Measurements from ENCODE around the gene UVSSA. TPM values are rescaled to one million over a fixed set of nuclear protein-coding genes. Genes with fewer than 3 reads are reported as not detected.

The UVSSA gene
- total and polyA plus RNA-seq, 2 donors (not counting 1 experiment from before 2014, with no cell fraction given) = 4.6 to 7.6 TPM

- Histone ChIP-seq H3K4me1 (ENCODE audit: control insufficient read depth, extremely low read depth, insufficient read depth, low read length) (no peaks in the 10 kb centered on the region), H2AFZ (ENCODE audit: low read length) (no peak overlapping the region), H3K9ac (ENCODE audit: insufficient read depth, low read length) (no peak overlapping the region), H3K27me3 (ENCODE audit: control insufficient read depth, insufficient read depth, low read length) (no peaks in the 10 kb centered on the region), H3K36me3 (ENCODE audit: control insufficient read depth, insufficient read depth, low read length) (peaks cover 4% of the 10 kb centered on the region), H4K20me1 (ENCODE audit: control insufficient read depth, extremely low read depth, insufficient read depth, low read length) (no peaks in the 10 kb centered on the region), H3K4me2 (ENCODE audit: extremely low read depth, insufficient read depth, low read length) (no peak overlapping the region), H3K9me3 (ENCODE audit: control insufficient read depth, insufficient read depth, low read depth, low read length) (no peaks in the 10 kb centered on the region), H3K4me3 (replicated peaks in 1 of 4; ENCODE audit: control extremely low read depth in 1 of 4, insufficient read depth in 1 of 4, low read depth in 3 of 4, low read length in 4 of 4) (no peak overlapping the region), H3K79me2 (ENCODE audit: control insufficient read depth, insufficient read depth, low read length) (no peaks in the 10 kb centered on the region), H3K27ac (ENCODE audit: insufficient read depth, low read length) (no peak overlapping the region)
- DNase-seq (ENCODE audit: low read depth in 2 of 2) = no peak
- TF ChIP-seq CTCF (conservative IDR thresholded peaks at IDR 0.05 in 1 of 2, IDR thresholded peaks at IDR 0.05 in 1 of 2; ENCODE audit: low read depth in 1 of 2, low read length in 2 of 2) (no peak), EZH2 (IDR thresholded peaks at IDR 0.05; ENCODE audit: low read length, missing control alignments) (no peak)
Observed at GRCh38 chr4:1368421-1369090, 21.5 kb downstream of the UVSSA start.

- Histone ChIP-seq H3K27me3 (ENCODE audit: control insufficient read depth, insufficient read depth, low read length) (no peaks in the 10 kb centered on the region), H3K4me3 (replicated peaks in 1 of 4; ENCODE audit: control extremely low read depth in 1 of 4, insufficient read depth in 1 of 4, low read depth in 3 of 4, low read length in 4 of 4) (no peak overlapping the region), H3K36me3 (ENCODE audit: control insufficient read depth, insufficient read depth, low read length) (peaks cover 4% of the 10 kb centered on the region), H3K4me1 (ENCODE audit: control insufficient read depth, extremely low read depth, insufficient read depth, low read length) (no peaks in the 10 kb centered on the region), H4K20me1 (ENCODE audit: control insufficient read depth, extremely low read depth, insufficient read depth, low read length) (no peaks in the 10 kb centered on the region), H2AFZ (ENCODE audit: low read length) (no peak overlapping the region), H3K4me2 (ENCODE audit: extremely low read depth, insufficient read depth, low read length) (no peak overlapping the region), H3K27ac (ENCODE audit: insufficient read depth, low read length) (no peak overlapping the region), H3K9ac (ENCODE audit: insufficient read depth, low read length) (no peak overlapping the region), H3K79me2 (ENCODE audit: control insufficient read depth, insufficient read depth, low read length) (no peaks in the 10 kb centered on the region), H3K9me3 (ENCODE audit: control insufficient read depth, insufficient read depth, low read depth, low read length) (no peaks in the 10 kb centered on the region)
- no peak for DNase-seq (ENCODE audit: low read depth in 2 of 2)
- TF ChIP-seq CTCF (conservative IDR thresholded peaks at IDR 0.05 in 1 of 2, IDR thresholded peaks at IDR 0.05 in 1 of 2; ENCODE audit: low read depth in 1 of 2, low read length in 2 of 2) = no peak
- TF ChIP-seq EZH2 (IDR thresholded peaks at IDR 0.05; ENCODE audit: low read length, missing control alignments) = no peak
Observed at GRCh38 chr4:1369091-1369450, 22.1 kb downstream of the UVSSA start.

- Histone ChIP-seq H3K27me3 (ENCODE audit: control insufficient read depth, insufficient read depth, low read length) (no peaks in the 10 kb centered on the region), H3K9me3 (ENCODE audit: control insufficient read depth, insufficient read depth, low read depth, low read length) (no peaks in the 10 kb centered on the region), H2AFZ (ENCODE audit: low read length) (no peak overlapping the region), H3K79me2 (ENCODE audit: control insufficient read depth, insufficient read depth, low read length) (no peaks in the 10 kb centered on the region), H3K4me3 (replicated peaks in 1 of 4; ENCODE audit: control extremely low read depth in 1 of 4, insufficient read depth in 1 of 4, low read depth in 3 of 4, low read length in 4 of 4) (no peak overlapping the region), H3K36me3 (ENCODE audit: control insufficient read depth, insufficient read depth, low read length) (peaks cover 4% of the 10 kb centered on the region), H4K20me1 (ENCODE audit: control insufficient read depth, extremely low read depth, insufficient read depth, low read length) (no peaks in the 10 kb centered on the region), H3K4me2 (ENCODE audit: extremely low read depth, insufficient read depth, low read length) (no peak overlapping the region), H3K4me1 (ENCODE audit: control insufficient read depth, extremely low read depth, insufficient read depth, low read length) (no peaks in the 10 kb centered on the region), H3K27ac (ENCODE audit: insufficient read depth, low read length) (no peak overlapping the region), H3K9ac (ENCODE audit: insufficient read depth, low read length) (no peak overlapping the region)
- TF ChIP-seq EZH2 (IDR thresholded peaks at IDR 0.05; ENCODE audit: low read length, missing control alignments) = no peak
- no peak for TF ChIP-seq CTCF (conservative IDR thresholded peaks at IDR 0.05 in 1 of 2, IDR thresholded peaks at IDR 0.05 in 1 of 2; ENCODE audit: low read depth in 1 of 2, low read length in 2 of 2)
- no peak for DNase-seq (ENCODE audit: low read depth in 2 of 2)
Observed at GRCh38 chr4:1369479-1370079, 22.6 kb downstream of the UVSSA start.

Measured in fibroblast of lung (primary cell).